Hippocampal formation (tissue), 2 donors: ENCODE data around the gene SERTAD1.

Source experiments
- DNase-seq, 2 donors: peaks; one replicate each; lab custom pipeline; 2025; lab: John Stamatoyannopoulos, UW

SERTAD1 gene

DNA sequence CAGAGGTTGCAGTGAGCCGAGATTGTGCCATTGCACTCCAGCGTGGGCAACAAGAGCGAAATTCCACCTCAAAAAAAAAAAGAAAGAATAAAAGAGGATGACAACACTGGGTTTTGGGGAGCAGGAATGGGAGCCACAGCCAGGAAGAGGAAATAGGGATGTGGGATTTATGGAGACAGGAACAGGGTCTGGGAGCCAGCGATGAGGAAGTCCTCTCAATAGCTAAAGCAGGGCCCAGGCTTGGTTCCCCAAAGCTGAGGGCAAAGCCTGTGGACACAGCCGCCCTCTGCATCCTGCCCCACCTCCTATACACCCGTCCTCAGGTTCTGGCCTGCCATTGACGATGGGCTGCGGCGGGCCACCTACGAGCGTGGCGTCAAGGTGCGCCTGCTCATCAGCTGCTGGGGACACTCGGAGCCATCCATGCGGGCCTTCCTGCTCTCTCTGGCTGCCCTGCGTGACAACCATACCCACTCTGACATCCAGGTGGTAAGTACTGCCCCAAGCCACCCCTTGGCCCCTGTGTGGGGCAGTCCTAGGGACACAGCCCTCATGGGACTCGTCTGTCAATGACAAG, 49.4 kb downstream of the SERTAD1 start:
- DNase-seq = no peak

DNA sequence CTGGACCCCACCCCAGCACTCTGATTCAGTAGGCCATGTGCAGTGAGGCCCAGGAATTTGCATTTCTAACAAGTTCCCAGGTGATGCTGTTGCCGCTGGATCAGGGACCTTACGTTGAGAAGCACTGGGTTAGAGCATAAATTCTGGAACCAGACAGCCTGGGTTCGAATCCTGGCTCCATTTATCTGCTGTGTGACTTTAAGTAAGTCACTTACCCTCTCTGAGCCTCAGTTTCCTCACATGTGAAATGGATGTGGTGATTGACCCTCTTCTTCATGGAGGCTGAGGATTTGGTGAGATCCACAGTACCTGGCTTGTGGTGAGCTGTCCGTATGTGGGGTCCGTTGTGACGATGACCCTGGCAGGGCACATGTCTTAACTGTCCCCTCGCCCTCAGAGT, 51.7 kb downstream of the SERTAD1 start:
- no peak for DNase-seq

- no peak for DNase-seq
Measured at GRCh38 chr19:40371802-40372122, 54.0 kb downstream of the SERTAD1 start.
